Left ventricle myocardium inferior (tissue), 1 donor: ENCODE measurements around the gene MSMP. TPM values are rescaled to one million over a fixed set of nuclear protein-coding genes. Genes with fewer than 3 reads are reported as not detected.

ENCODE experiments used
- DNase-seq: peaks from one replicate; pipeline ENCODE4 v3.0.0-alpha.2; 2020
- H3K27ac ChIP-seq: fragments of 200-600 bp; replicated peaks from 2 replicates; pipeline ENCODE4 v1.8.0; 2021
- H3K27me3 ChIP-seq: fragments of 200-600 bp; 2 replicates; pipeline ENCODE4 v1.8.0; 2021; ENCODE audit warnings: low read depth
- H3K36me3 ChIP-seq: fragments of 200-600 bp; 2 replicates; pipeline ENCODE4 v1.8.0; 2021
- H3K4me1 ChIP-seq: fragments of 200-600 bp; 2 replicates; pipeline ENCODE4 v1.8.0; 2021
- H3K4me3 ChIP-seq: fragments of 200-600 bp; 2 replicates; pipeline ENCODE4 v1.8.0; 2021; ENCODE audit warnings: mild to moderate bottlenecking, moderate library complexity
- H3K9me3 ChIP-seq: fragments of 200-600 bp; replicated peaks from 2 replicates; pipeline ENCODE4 v1.8.0; 2021
- CTCF ChIP-seq: fragments of 200-600 bp; IDR thresholded peaks from 2 replicates; pipeline ENCODE4 v1.8.0; 2021; ENCODE audit warnings: antibody characterized with exemption, mild to moderate bottlenecking, borderline replicate concordance
- intact Hi-C: fragments of 100-400 bp; cut with micrococcal nuclease; formaldehyde crosslinking; loops from one replicate; pipeline ENCODE4 v1.11.0; 2022
- total RNA-seq: library from RNA; stranded (reverse); fragmentation: NEBNext Ultra II Directional; extraction: Animal tissue kit (Norgen Biotek cat#: 25700); gene quantifications from one replicate; pipeline ENCODE4 v1.2.1, GENCODE V29; 2021
- donor health status: DM: no; HTN: yes; CAD: no; lungs with severe emphysema.

Gene MSMP
- total RNA-seq, 1 donor from 2014 or later = not detected

DNA sequence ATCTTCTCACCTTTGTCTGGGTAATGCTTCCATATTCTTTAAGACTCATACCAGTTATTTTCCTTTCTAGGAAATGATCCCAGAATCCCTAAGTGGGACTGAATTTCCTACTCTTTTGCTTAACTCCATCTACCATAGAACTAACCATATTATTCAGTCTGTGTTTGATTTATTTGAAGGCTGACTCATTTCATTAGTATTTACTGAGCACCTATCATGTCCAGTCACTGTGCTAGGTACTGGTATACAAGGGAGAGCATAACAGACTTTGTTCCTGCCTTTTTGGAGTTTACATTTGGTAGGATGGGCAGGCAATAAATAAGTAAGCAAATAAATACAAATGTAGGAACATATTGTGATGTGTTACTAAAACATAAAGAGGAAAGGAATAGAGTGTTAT lies 41.6 kb upstream of the MSMP start:
- H3K4me1 ChIP-seq = peaks cover 48% of the 10 kb centered on the region
- intact Hi-C loops = no loop called here

DNA sequence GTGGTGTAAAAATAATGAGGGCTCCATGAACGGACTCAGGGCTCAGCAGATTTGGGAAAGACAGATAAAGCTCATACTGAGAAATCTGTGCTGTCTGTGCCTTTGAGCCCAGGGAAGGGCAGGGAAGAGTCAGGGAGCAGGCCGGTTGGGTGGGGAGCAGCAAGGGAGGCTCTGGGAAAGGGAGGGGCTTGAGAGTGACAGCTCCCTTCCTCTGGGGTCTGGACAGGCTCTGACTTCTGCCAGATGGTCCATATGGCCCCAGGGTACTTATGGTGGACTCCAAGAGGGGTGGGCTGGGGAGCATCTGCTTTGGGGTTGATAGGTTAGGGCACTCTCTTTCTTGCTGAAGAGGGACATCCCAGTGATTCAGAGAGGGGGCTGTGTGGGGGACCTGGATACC lies 39.4 kb upstream of the MSMP start:
- peak overlapping the region; percentile 25 for H3K27ac ChIP-seq
- DNase-seq = no peak

More for the DNA sequence above, 41.6 kb upstream of the MSMP start:
- no peak overlapping the region for H3K27ac ChIP-seq
- H3K4me3 ChIP-seq = no peak overlapping the region
- H3K27me3 ChIP-seq = no peaks in the 10 kb centered on the region
- no peak for DNase-seq
- H3K36me3 ChIP-seq = peaks cover 12% of the 10 kb centered on the region
- TF ChIP-seq CTCF = no peak
- H3K9me3 ChIP-seq = no peaks in the 10 kb centered on the region

DNA sequence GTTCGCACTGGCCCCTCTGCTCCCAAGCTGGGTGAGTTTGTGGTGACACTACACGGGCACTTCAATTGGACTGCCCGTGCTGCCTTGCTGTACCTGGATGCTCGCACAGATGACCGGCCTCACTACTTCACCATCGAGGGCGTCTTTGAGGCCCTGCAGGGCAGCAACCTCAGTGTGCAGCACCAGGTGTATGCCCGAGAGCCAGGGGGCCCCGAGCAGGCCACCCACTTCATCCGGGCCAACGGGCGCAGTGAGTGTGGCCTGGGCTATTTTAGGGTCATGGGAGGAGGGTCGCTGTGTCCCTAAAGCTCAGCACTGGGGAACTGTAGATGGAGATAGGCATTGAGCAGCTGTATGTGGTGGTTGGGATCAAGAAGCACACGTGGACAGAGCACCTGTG lies 38.8 kb upstream of the MSMP start:
- intact Hi-C loops = no loop called here
- no peak for TF ChIP-seq CTCF
- Histone ChIP-seq H3K27ac (peak overlapping the region; percentile 25), H3K4me3 (peak overlapping the region; percentile 78), H3K9me3 (no peaks in the 10 kb centered on the region), H3K4me1 (peaks cover 56% of the 10 kb centered on the region), H3K36me3 (no peaks in the 10 kb centered on the region), H3K27me3 (no peaks in the 10 kb centered on the region)
- no peak for DNase-seq

More for the DNA sequence above, 39.4 kb upstream of the MSMP start:
- intact Hi-C loops = no loop called here
- H3K27me3 ChIP-seq = no peaks in the 10 kb centered on the region
- H3K9me3 ChIP-seq = no peaks in the 10 kb centered on the region
- H3K4me1 ChIP-seq = peaks cover 56% of the 10 kb centered on the region
- H3K36me3 ChIP-seq = no peaks in the 10 kb centered on the region
- H3K4me3 ChIP-seq = peak overlapping the region; percentile 78
- no peak for TF ChIP-seq CTCF

- no peak for TF ChIP-seq CTCF
- DNase-seq = no peak
- Histone ChIP-seq H3K4me3 (peak overlapping the region; percentile 78), H3K27ac (peak overlapping the region; percentile 91), H3K4me1 (peaks cover 56% of the 10 kb centered on the region), H3K9me3 (no peaks in the 10 kb centered on the region), H3K27me3 (no peaks in the 10 kb centered on the region), H3K36me3 (no peaks in the 10 kb centered on the region)
- intact Hi-C loops = no loop called here
These were observed 38.1 kb upstream of the MSMP start for GRCh38 chr9:35792024-35792813.

- H3K4me3 ChIP-seq = peak within 1 kb of the TSS; percentile 78
- intact Hi-C loops = no loop called here
- H3K4me1 ChIP-seq = peaks cover 56% of the 10 kb centered on the region
- H3K36me3 ChIP-seq = no peaks in the 10 kb centered on the region
- H3K27me3 ChIP-seq = no peaks in the 10 kb centered on the region
- DNase-seq = peak; percentile 55
- H3K27ac ChIP-seq = peak within 1 kb of the TSS; percentile 91
- no peak for TF ChIP-seq CTCF
- no peaks in the 10 kb centered on the region for H3K9me3 ChIP-seq
These were observed 37.3 kb upstream of the MSMP start, which contains the start of gene NPR2 for GRCh38 chr9:35791297-35791921. NPR2 (plus strand) TSS chr9:35791591; CDS start chr9:35792409, 818 bp downstream.
